ENCODE measurements around the gene ZNF649. TPM values are rescaled to one million over a fixed set of nuclear protein-coding genes. Genes with fewer than 3 reads are reported as not detected.

ZNF649 gene
- total RNA-seq, 1 experiment from 2014 or later, result 26.3 TPM

GRCh38 chr19:51926784-51927741 lies 22.2 kb upstream of the ZNF649 start, which contains the start of gene ZNF613:
Gene ZNF613, plus strand, starts transcription at chr19:51927472. Its CDS starts 8,749 bp downstream, at chr19:51936221.
- peak within 1 kb of the TSS; percentile 90 for H3K27ac ChIP-seq (ENCODE audit: low read depth, low read length, poor library complexity, severe bottlenecking)
- H3K4me1 ChIP-seq (ENCODE audit: insufficient read depth, low read length, poor library complexity, severe bottlenecking), result no peaks in the 10 kb centered on the region
- ChIA-PET CTCF (no interaction called here), POLR2A (ENCODE audit: low non-redundant PET) (no interaction called here)
- peaks cover 28% of the 10 kb centered on the region for H3K9me3 ChIP-seq (ENCODE audit: low read depth, low read length, poor library complexity, severe bottlenecking)
- H3K36me3 ChIP-seq (ENCODE audit: insufficient read depth, low read length, poor library complexity, severe bottlenecking), result peaks cover 19% of the 10 kb centered on the region
- no peaks in the 10 kb centered on the region for H3K27me3 ChIP-seq (replicated peaks; ENCODE audit: insufficient read depth, low read depth, low read length, poor library complexity)
- peak within 1 kb of the TSS; percentile 84 for H3K4me3 ChIP-seq (ENCODE audit: low read depth, low read length, poor library complexity, severe bottlenecking)
- TF ChIP-seq EZH2 (IDR thresholded peaks at IDR 0.05; ENCODE audit: borderline replicate concordance, low read depth, low read length, poor library complexity, severe bottlenecking) (no peak), CTCF (conservative IDR thresholded peaks at IDR 0.05; ENCODE audit: low read depth, low read length) (peak; percentile 42)
- intact Hi-C loops (cut with micrococcal nuclease; ENCODE audit: unreplicated experiment), result loop anchor here (2.0 kb wide), 1 partner anchor 40 kb away; the partner anchor contains the start of gene ZNF577
- no TSS peak for BruUV-seq (replicated peaks)
- peak; percentile 94 for DNase-seq (ENCODE audit: low spot score)

- CTCF ChIA-PET, result no interaction called here
- intact Hi-C loops (cut with micrococcal nuclease; ENCODE audit: unreplicated experiment), result loop anchor here (2.0 kb wide), 1 partner anchor 40 kb away; the partner anchor contains the start of gene ZNF577
- DNase-seq (ENCODE audit: low spot score), result no peak
- no peak for TF ChIP-seq CTCF (conservative IDR thresholded peaks at IDR 0.05; ENCODE audit: low read depth, low read length)
- no peak for TF ChIP-seq EZH2 (IDR thresholded peaks at IDR 0.05; ENCODE audit: borderline replicate concordance, low read depth, low read length, poor library complexity, severe bottlenecking)
- Histone ChIP-seq H3K27ac (ENCODE audit: low read depth, low read length, poor library complexity, severe bottlenecking) (peak overlapping the region; percentile 90), H3K4me3 (ENCODE audit: low read depth, low read length, poor library complexity, severe bottlenecking) (peak overlapping the region; percentile 84), H3K27me3 (replicated peaks; ENCODE audit: insufficient read depth, low read depth, low read length, poor library complexity) (no peaks in the 10 kb centered on the region), H3K4me1 (ENCODE audit: insufficient read depth, low read length, poor library complexity, severe bottlenecking) (no peaks in the 10 kb centered on the region), H3K9me3 (ENCODE audit: low read depth, low read length, poor library complexity, severe bottlenecking) (peaks cover 35% of the 10 kb centered on the region), H3K36me3 (ENCODE audit: insufficient read depth, low read length, poor library complexity, severe bottlenecking) (peaks cover 13% of the 10 kb centered on the region)
- BruUV-seq (replicated peaks), result no TSS peak
- POLR2A ChIA-PET (ENCODE audit: low non-redundant PET), result no interaction called here
These were observed 21.6 kb upstream of the ZNF649 start for GRCh38 chr19:51926426-51926783.

- intact Hi-C loops (cut with micrococcal nuclease; ENCODE audit: unreplicated experiment), result no loop called here
- no peak for DNase-seq (ENCODE audit: low spot score)
- Histone ChIP-seq H3K4me3 (ENCODE audit: low read depth, low read length, poor library complexity, severe bottlenecking) (no peak overlapping the region), H3K4me1 (ENCODE audit: insufficient read depth, low read length, poor library complexity, severe bottlenecking) (no peaks in the 10 kb centered on the region), H3K9me3 (ENCODE audit: low read depth, low read length, poor library complexity, severe bottlenecking) (peaks cover 65% of the 10 kb centered on the region), H3K36me3 (ENCODE audit: insufficient read depth, low read length, poor library complexity, severe bottlenecking) (no peaks in the 10 kb centered on the region), H3K27ac (ENCODE audit: low read depth, low read length, poor library complexity, severe bottlenecking) (no peak overlapping the region), H3K27me3 (replicated peaks; ENCODE audit: insufficient read depth, low read depth, low read length, poor library complexity) (no peaks in the 10 kb centered on the region)
- POLR2A ChIA-PET (ENCODE audit: low non-redundant PET), result no interaction called here
- TF ChIP-seq CTCF (conservative IDR thresholded peaks at IDR 0.05; ENCODE audit: low read depth, low read length) (no peak), EZH2 (IDR thresholded peaks at IDR 0.05; ENCODE audit: borderline replicate concordance, low read depth, low read length, poor library complexity, severe bottlenecking) (no peak)
- BruUV-seq (replicated peaks), result no TSS peak
- CTCF ChIA-PET, result no interaction called here
These were observed 17.1 kb upstream of the ZNF649 start for GRCh38 chr19:51921949-51922348.

Data from A673 (cell line).